K562 (cell line): ENCODE data around the gene SAP25. TPM values are rescaled to one million over a fixed set of nuclear protein-coding genes. Genes with fewer than 3 reads are reported as not detected.

Experiments used
- ATAC-seq: fragments of 200-7000 bp; cut with Tn5 transposase; 3 replicates; pipeline ENCODE4 v1.9.1; 2020; ENCODE audit warnings: moderate library complexity
- BruUV-seq: library from RNA; stranded (reverse); fragments of 400-500 nt; replicated peaks from 2 replicates; lab custom pipeline; 2021; lab: Mats Ljungman, UMichigan
- CTCF ChIA-PET: fragments of 300-600 bp; formaldehyde crosslinking; extraction: SDS; loops from one replicate; lab custom pipeline; 2021; ENCODE audit warnings: low intra/inter-chr PET ratio; lab: Yijun Ruan, JAX
- POLR2A ChIA-PET: fragments of 300-600, 350-650 bp; sonication (Branson Sonifier 250); formaldehyde crosslinking; extraction: SDS; loops from one replicate; lab custom pipeline; 2021; ENCODE audit warnings: antibody characterized with exemption, inconsistent platforms; lab: Yijun Ruan, JAX
- DNase-seq, 4 experiments: peaks; one replicate each; pipeline versions ENCODE4 v3.0.0 to v3.0.0-alpha.2; 2011 to 2018; ENCODE audit warnings: low spot score in 3 of 4, mixed read lengths in 3 of 4; ENCODE audit errors: extremely low read depth in 1 of 4
- FAIRE-seq: peaks from 2 replicates; lab custom pipeline; 2011; peaks lifted over from hg19 to GRCh38; lab: Jason Lieb, UNC
- H2AFZ ChIP-seq: 2 replicates; pipeline ENCODE4 v1.6.0; 2011; ENCODE audit warnings: low read depth, low read length, control low read depth, inconsistent platforms
- H3K27ac ChIP-seq: fragments of 200-600 bp; 3 replicates; pipeline ENCODE4 v1.8.0; 2011; ENCODE audit warnings: low read depth, mild to moderate bottlenecking, control low read depth, inconsistent platforms, low read length, moderate library complexity, mixed read lengths; ENCODE audit errors: extremely low read depth
- H3K27me3 ChIP-seq, 2 experiments: fragments of 300-600 bp in 1 of 2; 2 replicates in 1 of 2; 3 replicates in 1 of 2; pipeline versions ENCODE4 v1.6.0 to v1.8.0; 2011; ENCODE audit warnings: inconsistent platforms in 2 of 2, low read length in 2 of 2, mild to moderate bottlenecking in 1 of 2, mixed read lengths in 1 of 2, moderate library complexity in 1 of 2; ENCODE audit not compliant: control insufficient read depth in 2 of 2, insufficient read depth in 2 of 2
- H3K36me3 ChIP-seq: fragments of 300-600 bp; 3 replicates; pipeline ENCODE4 v1.8.0; 2011; ENCODE audit warnings: mild to moderate bottlenecking, low read length, inconsistent platforms; ENCODE audit not compliant: control insufficient read depth, insufficient read depth
- H3K4me1 ChIP-seq, 2 experiments: fragments of 200-600 bp in 1 of 2; replicated peaks in 1 of 2; 2 replicates in 1 of 2; 3 replicates in 1 of 2; pipeline versions ENCODE4 v1.5.1 to v1.8.0; 2011; ENCODE audit warnings: inconsistent platforms in 2 of 2, low read length in 2 of 2, mild to moderate bottlenecking in 1 of 2, mixed read lengths in 1 of 2, moderate library complexity in 1 of 2; ENCODE audit not compliant: control insufficient read depth in 2 of 2, insufficient read depth in 2 of 2
- H3K4me2 ChIP-seq: 2 replicates; pipeline ENCODE4 v1.6.1; 2011; ENCODE audit warnings: low read length, control low read depth, inconsistent platforms, mixed read lengths; ENCODE audit not compliant: insufficient read depth
- H3K4me3 ChIP-seq: fragments of 200-600 bp; sonication (generic), shearing (Covaris generic); 2 replicates; pipeline ENCODE4 v1.5.1; 2016; ENCODE audit warnings: control low read depth, inconsistent platforms
- H3K79me2 ChIP-seq: fragments of 200-600 bp; 3 replicates; pipeline ENCODE4 v1.8.0; 2011; ENCODE audit warnings: low read length, inconsistent platforms; ENCODE audit not compliant: control insufficient read depth, insufficient read depth
- H3K9ac ChIP-seq, 2 experiments: 2 replicates each; pipeline versions ENCODE4 v1.6.0 to v1.6.1; 2011; ENCODE audit warnings: low read depth in 2 of 2, low read length in 2 of 2, control low read depth in 1 of 2, inconsistent platforms in 1 of 2, mild to moderate bottlenecking in 1 of 2, mixed read lengths in 1 of 2; ENCODE audit not compliant: insufficient read depth in 1 of 2
- H3K9me1 ChIP-seq: one replicate; pipeline ENCODE4 v1.6.0; 2011; ENCODE audit warnings: inconsistent platforms, mild to moderate bottlenecking, low read length, moderate library complexity; ENCODE audit not compliant: control insufficient read depth, insufficient read depth
- H3K9me3 ChIP-seq: replicated peaks from 2 replicates; pipeline ENCODE4 v1.5.1; 2011; ENCODE audit warnings: low read depth, low read length, inconsistent platforms; ENCODE audit not compliant: control insufficient read depth, insufficient read depth
- H4K20me1 ChIP-seq: replicated peaks from 2 replicates; pipeline ENCODE4 v1.6.1; 2011; ENCODE audit warnings: low read length, inconsistent platforms, mixed read lengths; ENCODE audit not compliant: control insufficient read depth, insufficient read depth
- CBFB ChIP-seq: sonication (generic); formaldehyde crosslinking; IDR thresholded peaks from 2 replicates; pipeline ENCODE4 v1.4.0; 2020; ENCODE audit warnings: mild to moderate bottlenecking, missing genetic modification reagents
- MAFK ChIP-seq: IDR thresholded peaks from 2 replicates; pipeline ENCODE4 v1.6.1; 2011; ENCODE audit warnings: low read length, improper control_type of control experiment
- POLR2A ChIP-seq: fragments of 450-650 bp; conservative IDR thresholded peaks from 2 replicates; pipeline ENCODE4 v1.6.1; 2016
- POLR2G ChIP-seq: fragments of 200-400 bp; formaldehyde crosslinking; IDR thresholded peaks from 2 replicates; pipeline ENCODE4 v1.6.1; 2017; ENCODE audit warnings: low read depth, mild to moderate bottlenecking, antibody characterized with exemption, low read length, moderate library complexity
- WGBS: fragments of 100-300 bp; shearing (Covaris generic); methylation state at CpG from one replicate; pipeline ENCODE4 v1.1.6; 2016; ENCODE audit warnings: low coverage, mixed read lengths; ENCODE audit not compliant: insufficient coverage; ENCODE audit errors: missing lambda C conversion rate; 5-methylcytosine and 5-hydroxymethylcytosine counted together
- in situ Hi-C: fragments of 300-500 bp; cut with MboI; formaldehyde crosslinking; loops from 4 replicates; pipeline ENCODE4 v1.15.0; 2018; ENCODE audit warnings: inconsistent platforms, mixed read lengths
- intact Hi-C: fragments of 100-400 bp; cut with micrococcal nuclease; formaldehyde crosslinking; loops from 2 replicates; pipeline ENCODE4 v1.14.2; 2022
- polyA plus RNA-seq, 8 experiments: library from polyadenylated mRNA; depleted of rRNA in 4 of 8; stranded (reverse) in 5 of 8; unstranded in 3 of 8; fragments of >200 nt; fragmentation: Nextera tagmentation in 2 of 8; fragmentation: Illumina TruSeq in 1 of 8; extraction: Ambion mirVana in 2 of 8; extraction: Trizol in 1 of 8; gene quantifications; 2 replicates each; pipeline versions ENCODE4 v1.2.1 to v1.2.3, GENCODE V29; 2011 to 2014; ENCODE audit warnings: inconsistent platforms in 1 of 8, missing spikeins in 1 of 8
- total RNA-seq, 7 experiments: library from RNA; depleted of rRNA in 6 of 7; stranded (reverse); fragments of >200 nt in 6 of 7; fragmentation: Illumina TruSeq in 2 of 7; extraction: Trizol in 2 of 7; gene quantifications; 2 replicates each; pipeline versions ENCODE4 v1.2.1 to v1.2.3, GENCODE V29; 2011 to 2021; ENCODE audit warnings: low replicate concordance in 1 of 7

SAP25 gene
- total and polyA plus RNA-seq, 9 of the 15 experiments (the other 6 are each of a cell fraction or from before 2014, with no cell fraction given), result 0.13 to 5.3 (median 0.78) TPM; not detected in 1

- Histone ChIP-seq H3K9me1 (peaks cover 8% of the 10 kb centered on the region), H3K36me3 (peaks cover 8% of the 10 kb centered on the region; the same call in 1 of the 3 replicates), H3K27ac (no peak overlapping the region), H3K27me3 (no peaks in the 10 kb centered on the region), H2AFZ (no peak overlapping the region), H3K9ac (peak overlapping the region in 1 of 2 experiments; percentile 60; a peak in 2 of 4 replicates), H3K4me2 (no peak overlapping the region), H3K4me1 (peaks cover 6 to 68% of the 10 kb centered on the region in 2 experiments; a peak in 4 of 5 replicates), H3K79me2 (no peaks in the 10 kb centered on the region), H4K20me1 (no peaks in the 10 kb centered on the region), H3K4me3 (no peak overlapping the region), H3K9me3 (no peaks in the 10 kb centered on the region)
- FAIRE-seq, result no peak
- ChIA-PET POLR2A (interaction anchor here (0.6 to 1.8 kb wide), 6 partner anchors 11 to 1404 kb away, joined by 3 to 5 read pairs (median 3); partner anchors contain the start of gene FBXO24), CTCF (no interaction called here)
- intact Hi-C loops (no loop called here), in situ Hi-C loops (loop anchor here (25.0 kb wide), 1 partner anchor 105 kb away; the partner anchor contains the start of gene SPACDR)
- WGBS, result 64% methylated on average over 12 of the region's 12 CpGs
- DNase-seq, result no peak
- BruUV-seq, result no TSS peak
- TF ChIP-seq POLR2G, result peak; percentile 62
- 0 out of 2 replicates have a peak, but pooled peaks have one; percentile 40 for TF ChIP-seq CBFB
- 0 out of 2 replicates have a peak, but pooled peaks have one; percentile 11 for TF ChIP-seq POLR2A
- TF ChIP-seq MAFK, result no peak
- peak; percentile 2 for ATAC-seq
Observed at GRCh38 chr7:100567031-100567730, 6.5 kb downstream of the SAP25 start.
